Measurements from ENCODE around the gene ARSD.
"Not testable (repeated sequence)": the region's sequence is repeated elsewhere in the genome, so short reads cannot be mapped to it uniquely, and the experiment has no call there.

Gene ARSD, protein sequence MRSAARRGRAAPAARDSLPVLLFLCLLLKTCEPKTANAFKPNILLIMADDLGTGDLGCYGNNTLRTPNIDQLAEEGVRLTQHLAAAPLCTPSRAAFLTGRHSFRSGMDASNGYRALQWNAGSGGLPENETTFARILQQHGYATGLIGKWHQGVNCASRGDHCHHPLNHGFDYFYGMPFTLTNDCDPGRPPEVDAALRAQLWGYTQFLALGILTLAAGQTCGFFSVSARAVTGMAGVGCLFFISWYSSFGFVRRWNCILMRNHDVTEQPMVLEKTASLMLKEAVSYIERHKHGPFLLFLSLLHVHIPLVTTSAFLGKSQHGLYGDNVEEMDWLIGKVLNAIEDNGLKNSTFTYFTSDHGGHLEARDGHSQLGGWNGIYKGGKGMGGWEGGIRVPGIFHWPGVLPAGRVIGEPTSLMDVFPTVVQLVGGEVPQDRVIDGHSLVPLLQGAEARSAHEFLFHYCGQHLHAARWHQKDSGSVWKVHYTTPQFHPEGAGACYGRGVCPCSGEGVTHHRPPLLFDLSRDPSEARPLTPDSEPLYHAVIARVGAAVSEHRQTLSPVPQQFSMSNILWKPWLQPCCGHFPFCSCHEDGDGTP

DNA sequence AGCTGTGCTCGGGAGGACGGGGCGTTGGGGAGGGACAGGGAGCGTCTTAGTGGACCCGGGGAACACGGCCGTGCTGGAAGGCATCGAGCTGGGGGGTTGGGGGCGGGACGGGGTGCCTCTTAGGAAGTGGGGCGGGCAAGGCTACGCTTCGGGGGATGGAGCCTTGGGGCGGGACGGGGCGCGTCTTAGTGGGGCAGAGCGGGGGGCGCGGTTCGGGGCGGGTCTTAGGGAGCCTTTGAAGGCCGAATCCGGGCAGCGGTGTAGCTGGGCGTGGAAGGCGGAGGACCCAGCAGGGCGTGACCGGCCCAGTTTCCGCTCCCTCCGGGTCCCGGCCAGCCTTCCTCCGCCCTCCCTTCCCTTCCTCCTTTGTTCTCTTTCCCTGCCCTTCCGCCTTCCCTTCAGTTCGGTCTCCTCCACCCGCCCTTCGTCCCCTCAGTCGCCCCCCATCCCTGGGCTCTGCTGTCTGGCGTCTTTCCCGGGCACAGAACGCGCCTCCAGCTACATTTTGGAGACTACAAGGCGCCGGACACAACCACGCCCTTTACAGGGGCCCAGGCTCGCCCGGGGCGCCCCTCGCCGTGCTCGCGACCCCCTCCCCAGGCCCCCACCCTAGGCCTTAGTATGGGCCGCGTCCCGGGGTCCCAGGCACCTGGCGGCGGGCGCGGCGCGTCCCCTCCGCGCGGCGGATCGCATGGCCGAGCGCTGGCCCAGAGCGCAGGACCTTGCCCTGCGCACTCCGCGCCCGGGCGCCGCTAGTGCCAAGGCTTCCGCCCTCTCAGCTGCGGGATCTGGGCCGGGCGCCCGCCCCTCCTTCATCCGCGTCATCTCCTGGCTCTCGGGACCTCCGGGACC, at the start of gene ARSD:
Gene ARSD (minus strand): TSS at position 757 of the 852 bp plus-strand sequence. CDS start 64 bp downstream, at position 693.
- TF ChIP-seq, protein P1, sequence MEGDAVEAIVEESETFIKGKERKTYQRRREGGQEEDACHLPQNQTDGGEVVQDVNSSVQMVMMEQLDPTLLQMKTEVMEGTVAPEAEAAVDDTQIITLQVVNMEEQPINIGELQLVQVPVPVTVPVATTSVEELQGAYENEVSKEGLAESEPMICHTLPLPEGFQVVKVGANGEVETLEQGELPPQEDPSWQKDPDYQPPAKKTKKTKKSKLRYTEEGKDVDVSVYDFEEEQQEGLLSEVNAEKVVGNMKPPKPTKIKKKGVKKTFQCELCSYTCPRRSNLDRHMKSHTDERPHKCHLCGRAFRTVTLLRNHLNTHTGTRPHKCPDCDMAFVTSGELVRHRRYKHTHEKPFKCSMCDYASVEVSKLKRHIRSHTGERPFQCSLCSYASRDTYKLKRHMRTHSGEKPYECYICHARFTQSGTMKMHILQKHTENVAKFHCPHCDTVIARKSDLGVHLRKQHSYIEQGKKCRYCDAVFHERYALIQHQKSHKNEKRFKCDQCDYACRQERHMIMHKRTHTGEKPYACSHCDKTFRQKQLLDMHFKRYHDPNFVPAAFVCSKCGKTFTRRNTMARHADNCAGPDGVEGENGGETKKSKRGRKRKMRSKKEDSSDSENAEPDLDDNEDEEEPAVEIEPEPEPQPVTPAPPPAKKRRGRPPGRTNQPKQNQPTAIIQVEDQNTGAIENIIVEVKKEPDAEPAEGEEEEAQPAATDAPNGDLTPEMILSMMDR (IDR thresholded peaks at IDR 0.05; ENCODE audit: low read depth, low read length) = no peak
- peak; percentile 97 for DNase-seq (ENCODE audit: low read depth, low spot score)
- in situ Hi-C loops (cut with HindIII; ENCODE audit: low sequenced_read_pairs) = no loop called here
- peak within 1 kb of the TSS; percentile 67 for H3K4me3 ChIP-seq (ENCODE audit: low read depth, low read length)

DNA sequence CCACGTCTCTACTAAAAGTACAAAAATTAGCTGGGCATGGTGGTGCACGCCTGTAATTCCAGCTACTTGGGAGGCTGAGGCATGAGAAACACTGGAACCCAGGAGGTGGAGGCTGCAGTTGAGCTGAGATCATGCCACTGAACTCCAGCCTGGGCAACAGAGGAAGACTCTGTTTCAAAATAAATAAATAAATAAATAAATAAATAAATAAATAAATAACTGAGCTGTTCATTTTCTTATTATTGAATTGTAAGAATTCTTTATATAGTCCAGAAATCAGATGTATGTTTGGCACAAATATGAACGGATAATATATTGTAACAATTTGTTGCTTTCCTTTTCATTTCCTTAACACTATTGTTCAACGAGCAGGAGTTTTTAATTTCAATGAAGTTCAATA, 49.5 kb upstream of the ARSD start:
- H3K4me3 ChIP-seq (ENCODE audit: low read depth, low read length); in situ Hi-C loops (cut with HindIII; ENCODE audit: low sequenced_read_pairs); DNase-seq (ENCODE audit: low read depth, low spot score): not testable (repeated sequence)

DNA sequence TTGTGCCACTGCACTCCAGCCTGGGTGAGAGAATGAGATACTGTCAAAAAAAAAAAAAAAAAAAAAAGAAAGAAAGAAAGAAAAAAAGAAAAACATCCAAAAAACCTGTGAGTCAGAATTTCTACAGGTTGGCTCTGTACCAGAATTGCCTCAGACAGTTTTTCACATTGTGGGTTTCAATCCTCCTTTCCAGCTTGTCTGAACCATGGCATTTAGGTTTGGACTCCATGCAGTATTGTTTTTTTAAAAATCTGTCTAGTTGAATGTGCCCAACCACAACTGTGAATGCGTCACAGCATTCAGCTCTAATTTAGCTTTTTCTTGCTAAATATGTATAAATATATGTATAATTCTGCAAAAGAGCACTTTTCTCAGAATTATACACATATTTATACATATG, 45.8 kb upstream of the ARSD start:
- in situ Hi-C loops (cut with HindIII; ENCODE audit: low sequenced_read_pairs) = no loop called here
- H3K4me3 ChIP-seq (ENCODE audit: low read depth, low read length) = no peak overlapping the region
- TF ChIP-seq, protein P1 (IDR thresholded peaks at IDR 0.05; ENCODE audit: low read depth, low read length) = no peak
- DNase-seq (ENCODE audit: low read depth, low spot score) = peak; percentile 1

DNA sequence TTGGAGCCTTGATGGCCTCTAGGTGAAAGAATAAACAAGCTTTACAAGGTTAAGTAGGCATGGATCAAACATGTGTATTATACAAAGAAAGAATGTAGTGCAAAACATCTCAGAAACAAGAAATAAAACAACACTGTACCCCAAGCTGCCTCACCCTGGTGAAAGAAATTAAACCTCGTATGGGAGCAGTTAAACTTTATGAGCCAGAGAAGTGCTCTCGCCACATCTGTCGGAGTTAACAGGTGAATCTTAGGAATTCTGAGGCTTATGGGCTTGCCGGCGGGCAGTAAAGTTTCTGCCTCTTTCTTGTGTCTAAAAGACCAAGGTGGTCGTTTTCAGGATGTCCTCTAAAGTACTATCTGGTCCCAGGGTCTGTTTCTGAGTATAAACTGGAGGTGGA, 43.3 kb upstream of the ARSD start:
- TF ChIP-seq, protein P1 (IDR thresholded peaks at IDR 0.05; ENCODE audit: low read depth, low read length) = no peak
- H3K4me3 ChIP-seq (ENCODE audit: low read depth, low read length) = no peak overlapping the region
- in situ Hi-C loops (cut with HindIII; ENCODE audit: low sequenced_read_pairs) = no loop called here
- no peak for DNase-seq (ENCODE audit: low read depth, low spot score)

DNA sequence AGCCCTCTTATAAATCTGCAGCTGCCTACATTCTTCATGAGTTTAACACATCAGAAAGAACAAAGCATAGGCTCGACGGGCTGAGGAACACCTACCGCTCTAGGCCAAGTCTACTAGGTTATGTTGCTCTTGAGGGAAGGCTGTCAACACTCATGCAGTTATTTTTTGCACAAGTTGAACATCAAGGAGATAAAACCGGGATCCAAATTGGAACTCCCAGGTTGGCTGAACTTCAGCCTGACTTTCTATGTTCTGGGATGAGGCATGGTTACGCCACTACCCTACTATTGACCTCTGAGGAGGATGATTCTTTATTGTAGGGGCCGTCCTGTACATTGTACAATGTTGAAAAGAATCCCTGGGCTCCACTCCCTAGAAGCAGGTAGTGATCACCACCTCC, 39.9 kb upstream of the ARSD start:
- in situ Hi-C loops (cut with HindIII; ENCODE audit: low sequenced_read_pairs) = no loop called here
- H3K4me3 ChIP-seq (ENCODE audit: low read depth, low read length) = no peak overlapping the region
- no peak for DNase-seq (ENCODE audit: low read depth, low spot score)
- TF ChIP-seq, protein P1 (IDR thresholded peaks at IDR 0.05; ENCODE audit: low read depth, low read length) = no peak

DNA sequence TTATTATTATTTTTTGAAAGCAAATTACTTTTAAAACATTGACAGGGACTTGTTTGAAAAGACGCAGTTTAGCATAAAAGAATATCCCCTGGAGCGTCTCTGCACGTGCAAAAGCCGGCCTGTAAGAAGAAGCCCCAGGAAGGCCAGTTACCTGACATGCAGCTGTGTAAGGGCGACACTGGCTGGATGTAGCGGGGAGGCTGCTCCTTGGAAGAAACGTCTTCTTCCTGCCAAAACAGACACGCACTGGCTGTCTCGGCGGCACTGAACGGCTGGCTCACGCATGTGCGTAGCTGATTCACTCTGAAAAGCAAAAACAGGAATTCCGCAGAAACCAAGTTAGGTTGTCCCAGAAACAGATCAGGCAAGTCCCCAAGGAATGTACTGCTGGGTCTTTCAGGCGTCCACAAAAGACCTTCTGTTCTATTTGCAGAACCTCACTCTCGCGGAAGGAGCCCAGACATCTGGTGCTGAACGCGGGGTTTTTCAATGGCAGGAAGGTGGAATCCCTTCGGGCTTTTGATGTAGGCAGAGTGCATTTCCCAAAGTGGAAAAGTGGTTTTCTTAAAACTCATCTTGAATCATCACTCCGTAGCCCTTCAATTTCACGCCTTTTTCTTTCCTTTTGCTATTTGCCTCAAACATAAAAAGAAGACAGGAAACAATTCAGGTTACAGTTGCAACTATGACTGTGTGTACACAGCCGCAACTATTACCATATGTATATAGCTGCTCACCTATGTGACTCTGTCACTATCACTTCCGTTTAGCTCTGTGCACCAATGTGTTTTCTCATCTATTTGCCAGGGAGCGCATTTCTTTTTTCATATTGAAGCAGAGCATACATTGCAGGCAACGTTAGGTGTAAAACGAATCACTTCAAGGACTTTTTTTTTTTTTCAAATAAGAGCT, 39.1 kb upstream of the ARSD start:
- peak overlapping the region; percentile 34 for H3K4me3 ChIP-seq (ENCODE audit: low read depth, low read length)
- in situ Hi-C loops (cut with HindIII; ENCODE audit: low sequenced_read_pairs) = no loop called here
- peak; percentile 79 for DNase-seq (ENCODE audit: low read depth, low spot score)
- TF ChIP-seq, protein P1 (IDR thresholded peaks at IDR 0.05; ENCODE audit: low read depth, low read length) = no peak

Measured in astrocyte of the spinal cord (primary cell).